NK-92 treated with Interleukin-12 subunit alpha and Interleukin-12 subunit beta, amount 100 ng/mL, for 24 hours (cell line): Measurements from ENCODE around the gene OR6M1.

Experiments
- DNase-seq: peaks from one replicate; lab custom pipeline; 2025; lab: John Stamatoyannopoulos, UW

The OR6M1 gene, protein sequence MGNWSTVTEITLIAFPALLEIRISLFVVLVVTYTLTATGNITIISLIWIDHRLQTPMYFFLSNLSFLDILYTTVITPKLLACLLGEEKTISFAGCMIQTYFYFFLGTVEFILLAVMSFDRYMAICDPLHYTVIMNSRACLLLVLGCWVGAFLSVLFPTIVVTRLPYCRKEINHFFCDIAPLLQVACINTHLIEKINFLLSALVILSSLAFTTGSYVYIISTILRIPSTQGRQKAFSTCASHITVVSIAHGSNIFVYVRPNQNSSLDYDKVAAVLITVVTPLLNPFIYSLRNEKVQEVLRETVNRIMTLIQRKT

GRCh38 chr11:123806249-123806648, at the start of gene OR6M1:
Gene OR6M1 (minus strand): TSS chr11:123806349. CDS start chr11:123806349, 0 bp downstream.
- no peak for DNase-seq

DNA sequence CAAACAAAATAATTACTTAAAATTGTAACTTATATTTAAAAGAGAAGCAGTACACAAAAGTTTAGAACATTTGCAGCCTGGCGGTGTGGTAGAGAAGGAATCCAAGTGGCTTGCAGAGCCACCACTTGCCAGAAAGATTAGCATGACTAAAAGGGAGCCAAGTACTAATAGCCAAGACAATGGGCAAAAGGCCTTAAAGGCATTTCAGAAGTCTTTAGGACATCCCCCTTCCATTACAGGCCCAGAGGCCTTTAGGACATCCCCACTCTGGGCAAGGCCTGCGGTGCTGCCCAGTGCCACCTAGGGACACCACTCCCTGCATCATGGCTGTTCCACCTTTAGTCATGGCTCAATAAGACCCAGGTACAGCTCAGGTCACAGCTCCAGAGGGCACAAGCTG, 46.9 kb upstream of the OR6M1 start:
- no peak for DNase-seq

GRCh38 chr11:123852321-123852720, 46.2 kb upstream of the OR6M1 start:
- no peak for DNase-seq

- no peak for DNase-seq
Measured at GRCh38 chr11:123851110-123851509, 45.0 kb upstream of the OR6M1 start.

DNA sequence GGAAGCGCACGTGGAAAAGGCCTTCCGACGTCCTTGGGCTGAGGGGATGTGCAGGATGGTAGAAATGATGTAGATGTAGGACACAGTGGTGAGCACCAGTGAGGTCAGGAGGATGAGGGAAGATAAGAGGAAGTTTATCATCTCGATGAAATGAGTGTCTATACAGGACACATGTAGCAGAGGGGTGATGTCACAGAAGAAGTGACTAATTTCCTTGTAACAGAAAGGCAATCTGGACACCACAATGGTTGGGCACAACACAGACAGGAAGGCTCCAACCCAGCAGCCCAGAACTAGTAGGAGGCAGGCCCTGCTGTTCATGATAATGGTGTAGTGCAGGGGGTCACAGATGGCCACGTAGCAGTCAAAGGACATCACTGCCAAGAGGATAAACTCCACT, 35.0 kb upstream of the OR6M1 start:
- DNase-seq: peak; percentile 5

DNA sequence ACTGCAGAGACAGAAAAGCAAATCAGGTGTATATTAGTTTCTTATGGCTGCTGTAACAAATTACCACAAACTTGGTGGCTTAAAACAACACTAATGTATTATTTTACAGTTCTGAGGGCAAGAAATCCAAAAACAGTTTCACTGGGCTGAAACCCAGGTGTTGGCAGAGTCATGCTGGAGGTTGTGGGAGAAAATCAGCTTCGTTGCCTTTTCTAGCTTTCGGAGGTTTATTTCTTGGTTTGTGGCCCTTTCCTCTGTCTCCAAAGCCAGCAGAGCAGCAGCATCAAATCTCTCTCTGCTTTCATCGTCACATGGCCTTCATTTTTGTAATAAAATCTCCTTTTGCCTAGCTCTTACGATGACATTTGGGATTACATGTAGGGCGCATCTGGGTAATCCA, 33.0 kb upstream of the OR6M1 start:
- DNase-seq: no peak

DNA sequence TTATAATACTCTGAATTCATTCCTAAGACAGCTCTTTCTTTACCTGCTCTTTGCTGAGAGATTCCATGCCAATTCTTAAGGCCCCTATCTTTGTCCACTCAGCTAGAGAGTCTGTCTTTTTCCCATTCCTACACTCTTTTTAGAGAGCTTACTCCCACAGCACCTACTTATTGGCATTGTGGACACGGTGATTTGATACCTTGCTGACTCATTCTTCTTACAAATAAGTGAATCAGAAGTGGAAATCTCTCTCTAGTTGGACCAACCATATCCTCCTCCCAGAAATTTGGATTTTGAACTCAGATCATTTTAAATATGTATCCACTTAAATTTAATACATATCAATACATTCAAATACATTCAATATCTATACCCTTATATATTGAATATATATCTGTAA, 32.5 kb upstream of the OR6M1 start:
- no peak for DNase-seq

GRCh38 chr11:123838199-123838598, 32.0 kb upstream of the OR6M1 start:
- no peak for DNase-seq

DNA sequence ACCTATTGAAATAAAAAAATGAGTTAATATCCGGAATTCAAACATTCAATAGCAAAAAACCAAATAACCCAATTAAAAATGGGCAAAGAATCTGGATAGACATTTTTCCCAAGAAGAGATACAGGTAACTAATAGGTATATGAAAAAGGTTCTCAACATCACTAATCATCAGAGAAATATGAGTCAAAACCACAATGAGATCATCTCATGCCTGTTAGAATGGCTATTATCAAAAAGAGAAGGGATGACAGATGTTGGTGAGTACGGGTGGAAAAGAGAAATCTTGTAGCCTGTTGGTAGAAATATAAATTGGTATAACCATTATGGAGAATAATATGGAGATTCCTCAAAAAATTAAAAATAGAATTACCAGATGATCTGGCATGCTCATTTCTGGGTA, 26.9 kb upstream of the OR6M1 start:
- DNase-seq: no peak

- no peak for DNase-seq
Measured at GRCh38 chr11:123829745-123830144, 23.6 kb upstream of the OR6M1 start.

DNA sequence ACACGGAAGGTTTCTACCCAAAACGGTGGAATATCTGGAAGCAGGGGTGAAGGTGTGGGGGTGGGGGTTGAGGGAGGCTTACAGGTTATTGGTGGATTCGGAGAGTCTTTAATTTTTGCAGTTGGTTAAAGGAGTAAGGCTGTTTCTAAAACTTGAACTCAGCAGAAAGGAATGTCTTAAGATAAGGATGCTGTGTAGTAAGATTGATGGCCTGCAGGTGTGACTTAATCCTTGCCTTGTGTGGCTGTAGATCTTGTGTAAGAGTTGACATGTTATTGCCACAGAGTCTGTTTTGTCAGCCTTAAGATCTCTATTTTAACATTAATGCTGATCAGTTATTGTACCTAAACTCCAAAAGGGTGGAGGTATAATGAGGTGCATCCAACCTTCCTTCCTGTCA, 16.4 kb upstream of the OR6M1 start:
- no peak for DNase-seq

DNA sequence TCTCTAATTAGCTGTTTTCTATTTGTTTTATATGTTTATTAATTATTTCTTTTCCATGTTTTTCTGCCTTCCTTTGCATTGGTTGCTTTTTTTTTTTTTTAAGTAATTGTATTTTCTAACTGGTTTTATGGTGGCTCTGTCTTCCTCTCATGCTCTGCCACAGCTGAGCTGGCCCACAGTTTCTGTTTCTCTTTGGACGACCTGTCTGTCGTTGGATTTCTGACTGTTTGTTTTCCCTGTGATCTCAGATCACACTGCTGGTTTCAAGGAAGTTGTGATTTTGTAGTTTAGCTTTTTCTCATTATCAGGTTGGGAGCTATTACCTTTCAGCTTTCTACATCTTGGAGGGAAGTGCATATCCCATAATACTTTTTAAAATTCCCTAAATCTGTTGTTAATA, 15.9 kb upstream of the OR6M1 start:
- DNase-seq: no peak

DNA sequence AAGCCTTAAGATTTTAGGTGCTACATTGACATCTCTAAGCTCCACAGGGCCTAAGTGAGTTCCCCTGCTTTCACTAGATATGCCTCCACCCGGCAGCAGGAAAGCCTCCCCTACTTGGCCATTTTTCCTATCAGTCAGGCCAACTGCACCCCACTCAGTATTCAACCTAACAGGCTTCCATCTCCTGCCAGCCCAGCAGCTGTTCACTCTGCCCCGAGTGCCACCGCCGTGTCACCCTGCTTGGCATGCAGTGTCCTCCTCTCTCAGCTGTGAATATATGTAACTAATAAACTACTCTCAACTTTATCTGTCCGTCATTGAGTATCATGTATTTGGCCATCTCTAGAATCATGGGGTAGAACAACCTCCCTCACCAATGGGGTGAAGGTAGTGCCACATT, 9.0 kb upstream of the OR6M1 start:
- DNase-seq: no peak

DNA sequence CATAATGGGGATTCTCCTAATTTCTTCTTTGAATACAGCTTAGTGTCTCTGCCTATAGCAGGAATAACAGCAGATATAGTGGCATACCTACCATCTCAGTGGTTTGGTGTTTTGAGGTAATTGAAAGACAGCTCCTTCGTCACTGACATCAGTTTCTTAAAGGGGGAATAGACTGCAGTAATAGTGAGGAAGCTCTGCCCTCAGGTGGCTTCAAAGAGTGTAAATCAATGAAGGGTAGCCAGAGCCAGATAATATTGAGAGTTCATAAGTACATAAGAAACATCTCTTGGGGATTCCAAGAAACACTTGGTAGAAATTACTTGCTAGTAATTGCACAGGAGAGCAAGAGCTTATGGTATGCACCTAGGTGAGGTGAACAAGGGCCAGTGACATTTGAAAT, 4.4 kb downstream of the OR6M1 start:
- DNase-seq: no peak

DNA sequence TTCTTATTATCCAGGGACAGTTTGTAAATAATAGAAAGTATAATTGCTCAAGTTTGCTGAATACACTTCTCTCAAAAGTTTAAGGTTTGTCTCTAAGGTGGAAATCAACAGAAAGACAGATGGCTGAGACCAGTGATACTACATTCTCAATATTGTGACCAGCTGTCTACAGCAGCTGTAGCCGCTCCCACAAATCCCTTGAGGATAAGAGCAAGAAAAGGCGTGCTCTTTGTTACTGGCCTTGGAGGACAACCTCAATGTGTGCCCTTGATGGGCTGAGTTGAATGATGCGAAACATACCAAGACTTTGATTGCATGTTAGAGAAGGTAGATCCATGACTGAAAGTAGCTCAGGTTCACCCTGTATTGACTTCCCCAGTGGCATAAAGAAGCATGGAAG, 6.1 kb downstream of the OR6M1 start:
- no peak for DNase-seq

GRCh38 chr11:123799438-123799837, 6.7 kb downstream of the OR6M1 start:
- DNase-seq: no peak

GRCh38 chr11:123798513-123799252, 7.5 kb downstream of the OR6M1 start:
- no peak for DNase-seq

DNA sequence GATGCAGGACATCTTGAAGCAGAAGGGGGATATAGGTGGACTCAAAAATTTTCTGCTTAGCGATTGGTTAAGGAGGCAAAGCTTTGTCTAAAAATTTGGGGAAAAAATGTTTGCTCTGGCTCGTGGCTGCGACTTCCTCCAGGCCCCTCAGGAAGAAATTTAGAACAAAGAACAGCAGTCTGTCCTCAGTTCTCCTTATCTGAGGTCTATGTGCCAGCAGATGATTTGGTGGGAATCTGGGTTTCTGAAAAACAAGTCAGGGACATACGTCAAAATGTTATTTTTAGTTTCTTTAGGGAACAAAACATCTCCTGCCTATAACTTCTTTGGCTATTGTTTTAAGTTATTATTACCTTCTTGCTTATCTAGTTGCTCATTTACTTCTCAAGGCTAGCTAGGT, 8.1 kb downstream of the OR6M1 start:
- DNase-seq: no peak

- DNase-seq: no peak
Measured at GRCh38 chr11:123797541-123797940, 8.6 kb downstream of the OR6M1 start.

DNA sequence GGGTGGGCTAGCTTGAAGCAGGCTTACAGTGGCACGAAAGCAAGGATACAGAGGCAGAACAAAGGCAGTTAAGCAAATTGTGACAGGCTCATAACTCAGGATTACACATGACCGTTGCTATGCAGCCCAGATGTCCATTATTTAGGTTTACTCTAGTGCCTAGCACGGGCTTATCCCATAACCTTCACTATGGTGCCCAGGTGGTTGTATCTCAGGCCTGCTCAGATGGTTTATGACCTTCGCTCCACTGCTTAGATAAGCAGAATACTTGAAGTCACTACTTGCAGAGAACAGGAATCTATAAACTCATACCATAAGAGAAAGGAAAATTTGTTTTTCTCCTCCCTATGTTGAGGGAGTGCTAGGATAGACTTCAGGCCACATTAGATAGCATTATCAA, 9.0 kb downstream of the OR6M1 start:
- no peak for DNase-seq

GRCh38 chr11:123796226-123796625, 9.9 kb downstream of the OR6M1 start:
- no peak for DNase-seq

- DNase-seq: no peak
Measured at GRCh38 chr11:123783536-123783935, 22.6 kb downstream of the OR6M1 start.

GRCh38 chr11:123778511-123778910, 27.6 kb downstream of the OR6M1 start:
- no peak for DNase-seq
